GM12801 (cell line): ENCODE data around the gene MPP7.

Experiments used
- CTCF ChIP-seq: IDR thresholded peaks from one replicate; pipeline ENCODE4 v1.5.1; 2011; ENCODE audit warnings: control low read depth; ENCODE audit not compliant: insufficient read length; ENCODE audit errors: extremely low read depth

Gene MPP7

GRCh38 chr10:28280652-28281051 lies 22.2 kb downstream of the MPP7 start:
- no peak for TF ChIP-seq CTCF

- TF ChIP-seq CTCF = no peak
Measured at GRCh38 chr10:28279878-28280277, 23.0 kb downstream of the MPP7 start.

GRCh38 chr10:28278842-28279241 lies 24.0 kb downstream of the MPP7 start:
- TF ChIP-seq CTCF = no peak

GRCh38 chr10:28276384-28276783 lies 26.5 kb downstream of the MPP7 start:
- TF ChIP-seq CTCF = no peak

GRCh38 chr10:28274475-28274874 lies 28.4 kb downstream of the MPP7 start:
- no peak for TF ChIP-seq CTCF

- no peak for TF ChIP-seq CTCF
Measured at GRCh38 chr10:28273343-28273742, 29.5 kb downstream of the MPP7 start.

GRCh38 chr10:28269842-28270456 lies 32.9 kb downstream of the MPP7 start:
- TF ChIP-seq CTCF = no peak
